A673 (cell line): ENCODE results near the gene CES5A. TPM values are rescaled to one million over a fixed set of nuclear protein-coding genes. Genes with fewer than 3 reads are reported as not detected.

Experiments used
- BruUV-seq: library from RNA; stranded (reverse); fragments of 400-500 nt; replicated peaks from 2 replicates; lab custom pipeline; 2021; lab: Mats Ljungman, UMichigan
- CTCF ChIA-PET: fragments of 300-600 bp; sonication (Branson Sonifier 250); formaldehyde crosslinking; loops from one replicate; lab custom pipeline; 2022; ENCODE audit warnings: antibody characterized with exemption; lab: Charles Lee
- POLR2A ChIA-PET: fragments of 300-600 bp; sonication (Branson Sonifier 250); formaldehyde crosslinking; loops from one replicate; lab custom pipeline; 2022; ENCODE audit warnings: antibody characterized with exemption; ENCODE audit not compliant: low non-redundant PET; lab: Charles Lee
- DNase-seq: peaks from one replicate; pipeline ENCODE4 v3.0.0-alpha.2; 2015; ENCODE audit warnings: low spot score
- H3K27ac ChIP-seq: fragments of 200-600 bp; sonication (generic); 2 replicates; pipeline ENCODE4 v1.5.1; 2016; ENCODE audit warnings: mixed run types, low read depth, mild to moderate bottlenecking, mixed read lengths, antibody characterized with exemption, low read length; ENCODE audit not compliant: poor library complexity, severe bottlenecking
- H3K27me3 ChIP-seq: fragments of 200-600 bp; sonication (generic); replicated peaks from 2 replicates; pipeline ENCODE4 v1.6.1; 2017; ENCODE audit warnings: mixed run types, low read depth, mild to moderate bottlenecking, mixed read lengths, antibody characterized with exemption, low read length; ENCODE audit not compliant: insufficient read depth, poor library complexity
- H3K36me3 ChIP-seq: fragments of 200-600 bp; sonication (generic); 2 replicates; pipeline ENCODE4 v1.6.1; 2016; ENCODE audit warnings: mixed run types, mild to moderate bottlenecking, mixed read lengths, antibody characterized with exemption, low read length; ENCODE audit not compliant: insufficient read depth, poor library complexity, severe bottlenecking
- H3K4me1 ChIP-seq: fragments of 200-600 bp; sonication (generic); 2 replicates; pipeline ENCODE4 v1.6.1; 2017; ENCODE audit warnings: mixed run types, mild to moderate bottlenecking, mixed read lengths, antibody characterized with exemption, low read length; ENCODE audit not compliant: insufficient read depth, poor library complexity, severe bottlenecking
- H3K4me3 ChIP-seq: fragments of 200-600 bp; sonication (generic); 2 replicates; pipeline ENCODE4 v1.5.1; 2016; ENCODE audit warnings: low read depth, mixed run types, mild to moderate bottlenecking, mixed read lengths, low read length; ENCODE audit not compliant: poor library complexity, severe bottlenecking
- H3K9me3 ChIP-seq: fragments of 200-600 bp; sonication (generic); 2 replicates; pipeline ENCODE4 v1.6.1; 2016; ENCODE audit warnings: mixed run types, low read depth, mild to moderate bottlenecking, mixed read lengths, antibody characterized with exemption, low read length; ENCODE audit not compliant: poor library complexity, severe bottlenecking
- CTCF ChIP-seq: fragments of 300-800, 200-600 bp; sonication (generic); conservative IDR thresholded peaks from 2 replicates; pipeline ENCODE4 v1.5.1; 2017; ENCODE audit warnings: low read depth, mild to moderate bottlenecking, antibody characterized with exemption, low read length, moderate library complexity, mixed read lengths
- EZH2 ChIP-seq: fragments of 200-600 bp; sonication (generic); IDR thresholded peaks from 2 replicates; pipeline ENCODE4 v1.6.1; 2017; ENCODE audit warnings: borderline replicate concordance, low read depth, mild to moderate bottlenecking, mixed read lengths, antibody characterized with exemption, low read length; ENCODE audit not compliant: poor library complexity, severe bottlenecking
- intact Hi-C: fragments of 100-400 bp; cut with micrococcal nuclease; formaldehyde crosslinking; loops from one replicate; pipeline ENCODE4 v1.10.0; 2022; ENCODE audit not compliant: unreplicated experiment
- total RNA-seq: library from RNA; stranded (reverse); gene quantifications from 2 replicates; pipeline ENCODE4 v1.2.3, GENCODE V29; 2021

The CES5A gene
- total RNA-seq, 1 experiment from 2014 or later: not detected

- H3K27ac ChIP-seq: no peak overlapping the region
- BruUV-seq: no TSS peak
- H3K36me3 ChIP-seq: no peaks in the 10 kb centered on the region
- CTCF ChIA-PET: no interaction called here
- peaks cover 4% of the 10 kb centered on the region for H3K4me1 ChIP-seq
- POLR2A ChIA-PET: no interaction called here
- TF ChIP-seq CTCF (no peak), EZH2 (no peak)
- no peaks in the 10 kb centered on the region for H3K9me3 ChIP-seq
- no peak overlapping the region for H3K4me3 ChIP-seq
- no peak for DNase-seq
- intact Hi-C loops: loop anchor here (2.0 to 10.0 kb wide), 3 partner anchors 278 to 472 kb away; partner anchors contain the start of gene CAPNS2
- H3K27me3 ChIP-seq: no peaks in the 10 kb centered on the region
Measured at GRCh38 chr16:55843105-55843395, 32.1 kb downstream of the CES5A start.

DNA sequence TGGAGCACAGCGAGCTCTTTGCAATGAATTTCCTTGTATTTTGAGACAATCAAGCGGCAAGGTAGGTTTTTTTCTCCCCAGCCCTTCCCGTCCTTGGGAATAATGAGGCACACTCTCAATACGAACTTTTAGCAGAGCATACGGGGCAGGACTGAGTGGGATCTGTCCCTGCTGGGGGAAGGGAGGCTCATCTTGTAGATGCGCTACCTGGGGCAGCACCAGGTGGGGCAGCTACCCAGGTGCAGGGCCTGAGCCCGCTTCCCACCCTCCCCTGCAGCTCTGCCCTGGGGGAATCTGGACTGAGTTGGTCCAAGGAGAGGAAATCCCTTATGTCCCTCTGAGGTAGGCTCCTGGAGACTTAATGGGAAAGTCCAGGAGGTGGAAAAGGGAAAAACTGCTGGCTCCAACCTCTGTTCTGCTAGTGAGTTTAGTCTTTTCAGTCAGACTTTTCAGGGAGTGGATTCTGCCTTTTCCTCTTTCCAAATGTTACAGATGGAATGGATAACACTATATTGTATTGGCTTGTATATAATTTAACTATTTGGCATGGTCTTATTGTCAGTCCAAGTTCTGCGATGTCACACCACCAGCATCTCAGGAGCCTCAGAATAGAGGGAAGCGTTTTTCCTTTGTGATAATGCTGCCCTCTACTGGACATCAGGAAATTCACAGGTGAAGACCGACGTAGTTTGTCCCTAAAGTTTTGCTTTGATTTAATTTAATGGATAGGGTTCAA lies 32.6 kb downstream of the CES5A start:
- TF ChIP-seq EZH2 (no peak), CTCF (peak; percentile 79)
- Histone ChIP-seq H3K4me1 (peaks cover 4% of the 10 kb centered on the region), H3K27me3 (no peaks in the 10 kb centered on the region), H3K27ac (no peak overlapping the region), H3K4me3 (no peak overlapping the region), H3K36me3 (no peaks in the 10 kb centered on the region), H3K9me3 (no peaks in the 10 kb centered on the region)
- intact Hi-C loops: loop anchor here (1.0 to 10.0 kb wide), 4 partner anchors 130 to 472 kb away; partner anchors contain the start of gene CAPNS2
- peak; percentile 77 for DNase-seq
- BruUV-seq: no TSS peak
- ChIA-PET CTCF (interaction anchor here (1.0 to 1.5 kb wide), 2 partner anchors 130 to 378 kb away, joined by 3 to 6 read pairs; no protein-coding TSS in a partner anchor), POLR2A (no interaction called here)

- DNase-seq: no peak
- no peaks in the 10 kb centered on the region for H3K36me3 ChIP-seq
- BruUV-seq: no TSS peak
- TF ChIP-seq CTCF (no peak), EZH2 (no peak)
- intact Hi-C loops: no loop called here
- ChIA-PET CTCF (no interaction called here), POLR2A (no interaction called here)
- H3K27me3 ChIP-seq: no peaks in the 10 kb centered on the region
- H3K27ac ChIP-seq: no peak overlapping the region
- H3K9me3 ChIP-seq: no peaks in the 10 kb centered on the region
- H3K4me1 ChIP-seq: peaks cover 13% of the 10 kb centered on the region
- H3K4me3 ChIP-seq: no peak overlapping the region
Measured at GRCh38 chr16:55839115-55839514, 36.1 kb downstream of the CES5A start.
